Measurements from ENCODE around the gene MATCAP1. TPM values are rescaled to one million over a fixed set of nuclear protein-coding genes. Genes with fewer than 3 reads are reported as not detected.

MATCAP1 gene
- total and polyA plus RNA-seq, 2 of the 13 experiments (the other 11 are each of a cell fraction or from before 2014, with no cell fraction given) = 11.2 to 24.5 TPM

- TF ChIP-seq ZNF792 (CRISPR knock-in tag; IDR thresholded peaks at IDR 0.05) = peak; percentile 91
- no peak for TF ChIP-seq ZNF276 (CRISPR knock-in tag; IDR thresholded peaks at IDR 0.05; ENCODE audit: low read depth)
- 0 out of 2 replicates have a peak, but pooled peaks have one; percentile 69 for TF ChIP-seq ZNF564 (CRISPR knock-in tag; IDR thresholded peaks at IDR 0.05)
- 0 out of 2 replicates have a peak, but pooled peaks have one; percentile 52 for TF ChIP-seq ZNF549 (CRISPR knock-in tag; IDR thresholded peaks at IDR 0.05)
- peak; percentile 91 for TF ChIP-seq HDAC1 (CRISPR knock-in tag; IDR thresholded peaks at IDR 0.05)
- no peak for TF ChIP-seq TCF12 (IDR thresholded peaks at IDR 0.05)
- TF ChIP-seq TCF12 (CRISPR knock-in tag; IDR thresholded peaks at IDR 0.05) = 0 out of 2 replicates have a peak, but pooled peaks have one; percentile 68
- no peak for TF ChIP-seq PAX8 (CRISPR knock-in tag; IDR thresholded peaks at IDR 0.05; ENCODE audit: borderline replicate concordance)
- peak; percentile 48; the same call in 1 of the 2 replicates for TF ChIP-seq ZNF446 (CRISPR knock-in tag; IDR thresholded peaks at IDR 0.05)
- TF ChIP-seq ZNF773 (CRISPR knock-in tag; IDR thresholded peaks at IDR 0.05; ENCODE audit: borderline replicate concordance) = peak; percentile 87; the same call in 1 of the 2 replicates
- peak; percentile 63; the same call in 1 of the 2 replicates for TF ChIP-seq RXRB (CRISPR knock-in tag; IDR thresholded peaks at IDR 0.05; ENCODE audit: borderline replicate concordance)
- peak; percentile 86; the same call in 1 of the 2 replicates for TF ChIP-seq ZIK1 (CRISPR knock-in tag; IDR thresholded peaks at IDR 0.05; ENCODE audit: borderline replicate concordance, low read depth)
- peak; percentile 81 for TF ChIP-seq SP4 (CRISPR knock-in tag; IDR thresholded peaks at IDR 0.05)
- peak; percentile 70; the same call in 1 of the 2 replicates for TF ChIP-seq MAF1 (CRISPR knock-in tag; IDR thresholded peaks at IDR 0.05; ENCODE audit: borderline replicate concordance)
- peak; percentile 69; the same call in 1 of the 2 replicates for TF ChIP-seq ZKSCAN8 (CRISPR knock-in tag; IDR thresholded peaks at IDR 0.05; ENCODE audit: borderline replicate concordance)
- peak; percentile 85; the same call in 1 of the 2 replicates for TF ChIP-seq ZFP91 (CRISPR knock-in tag; IDR thresholded peaks at IDR 0.05; ENCODE audit: borderline replicate concordance)
- TF ChIP-seq ZNF660 (CRISPR knock-in tag; IDR thresholded peaks at IDR 0.05; ENCODE audit: borderline replicate concordance, low read depth) = no peak
- no peak for TF ChIP-seq FOXA1 (IDR thresholded peaks at IDR 0.05)
- TF ChIP-seq FOXA1 (CRISPR knock-in tag; IDR thresholded peaks at IDR 0.05) = peak; percentile 29; the same call in 1 of the 2 replicates
- TF ChIP-seq KLF16 (CRISPR knock-in tag; IDR thresholded peaks at IDR 0.05) = peak in 1 of 2 experiments; percentile 91; a peak in 2 of 4 replicates
- TF ChIP-seq NRL (CRISPR knock-in tag; IDR thresholded peaks at IDR 0.05; ENCODE audit: borderline replicate concordance) = no peak
- TF ChIP-seq FOXP4 (CRISPR knock-in tag; IDR thresholded peaks at IDR 0.05) = peak; percentile 78
- 0 out of 2 replicates have a peak, but pooled peaks have one; percentile 24 for TF ChIP-seq ZNF747 (CRISPR knock-in tag; IDR thresholded peaks at IDR 0.05; ENCODE audit: borderline replicate concordance)
Measured at GRCh38 chr16:67164599-67165061, 19.1 kb downstream of the MATCAP1 start, which contains the start of gene HSF4 (continued).

Measured in HepG2 (cell line).